OCI-LY7 (cell line): ENCODE results near the gene MARS1.

Experiments used
- EZH2phosphoT487 ChIP-seq: fragments of 200-600 bp; sonication (generic); IDR thresholded peaks from 2 replicates; pipeline ENCODE4 v1.6.1; 2018; ENCODE audit warnings: low read depth, borderline replicate concordance, mild to moderate bottlenecking, mixed run types, antibody characterized with exemption, low read length, moderate library complexity, mixed read lengths
- TF ChIP-seq, protein P1 (sequence below): fragments of 200-600 bp; sonication (generic); conservative IDR thresholded peaks from 2 replicates; pipeline ENCODE4 v1.5.1; 2014; ENCODE audit warnings: mild to moderate bottlenecking, antibody characterized with exemption, low read length, moderate library complexity, mixed read lengths

DNA sequence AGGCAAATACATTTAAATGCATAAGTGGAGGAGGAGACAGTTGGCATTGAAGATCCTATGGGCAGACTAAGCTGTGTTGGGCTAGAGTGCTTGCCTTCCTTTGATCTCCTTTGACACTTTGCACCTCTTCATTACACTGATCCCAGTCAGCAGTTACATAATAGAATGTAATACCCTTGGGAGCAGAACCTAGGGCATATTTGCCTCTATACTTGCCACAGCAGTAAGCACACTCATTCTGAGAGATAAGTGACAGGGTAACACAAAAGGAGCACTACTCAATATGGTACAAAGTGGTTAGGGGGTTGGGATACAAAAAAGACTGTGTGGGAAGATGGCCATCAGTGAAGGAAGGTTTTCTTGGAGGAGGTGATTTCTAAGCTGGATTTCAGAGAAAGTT, 9.0 kb downstream of the MARS1 start:
- TF ChIP-seq, protein P1, sequence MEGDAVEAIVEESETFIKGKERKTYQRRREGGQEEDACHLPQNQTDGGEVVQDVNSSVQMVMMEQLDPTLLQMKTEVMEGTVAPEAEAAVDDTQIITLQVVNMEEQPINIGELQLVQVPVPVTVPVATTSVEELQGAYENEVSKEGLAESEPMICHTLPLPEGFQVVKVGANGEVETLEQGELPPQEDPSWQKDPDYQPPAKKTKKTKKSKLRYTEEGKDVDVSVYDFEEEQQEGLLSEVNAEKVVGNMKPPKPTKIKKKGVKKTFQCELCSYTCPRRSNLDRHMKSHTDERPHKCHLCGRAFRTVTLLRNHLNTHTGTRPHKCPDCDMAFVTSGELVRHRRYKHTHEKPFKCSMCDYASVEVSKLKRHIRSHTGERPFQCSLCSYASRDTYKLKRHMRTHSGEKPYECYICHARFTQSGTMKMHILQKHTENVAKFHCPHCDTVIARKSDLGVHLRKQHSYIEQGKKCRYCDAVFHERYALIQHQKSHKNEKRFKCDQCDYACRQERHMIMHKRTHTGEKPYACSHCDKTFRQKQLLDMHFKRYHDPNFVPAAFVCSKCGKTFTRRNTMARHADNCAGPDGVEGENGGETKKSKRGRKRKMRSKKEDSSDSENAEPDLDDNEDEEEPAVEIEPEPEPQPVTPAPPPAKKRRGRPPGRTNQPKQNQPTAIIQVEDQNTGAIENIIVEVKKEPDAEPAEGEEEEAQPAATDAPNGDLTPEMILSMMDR, result no peak
- no peak for TF ChIP-seq EZH2phosphoT487
